Stimulated activated CD4-positive, alpha-beta T cell treated with anti-CD3 and anti-CD28 coated beads, Interleukin-4, amount 100 ng/mL, for 4 hours (primary cell): ENCODE results near the gene ZBTB38.

Experiments
- DNase-seq, 2 experiments: peaks; one replicate each; pipeline ENCODE4 v3.0.0-alpha.2; 2020

ZBTB38 gene

GRCh38 chr3:141341536-141341935, 26.8 kb upstream of the ZBTB38 start:
- no peak for DNase-seq

GRCh38 chr3:141342386-141342785, 25.9 kb upstream of the ZBTB38 start:
- DNase-seq, result no peak

DNA sequence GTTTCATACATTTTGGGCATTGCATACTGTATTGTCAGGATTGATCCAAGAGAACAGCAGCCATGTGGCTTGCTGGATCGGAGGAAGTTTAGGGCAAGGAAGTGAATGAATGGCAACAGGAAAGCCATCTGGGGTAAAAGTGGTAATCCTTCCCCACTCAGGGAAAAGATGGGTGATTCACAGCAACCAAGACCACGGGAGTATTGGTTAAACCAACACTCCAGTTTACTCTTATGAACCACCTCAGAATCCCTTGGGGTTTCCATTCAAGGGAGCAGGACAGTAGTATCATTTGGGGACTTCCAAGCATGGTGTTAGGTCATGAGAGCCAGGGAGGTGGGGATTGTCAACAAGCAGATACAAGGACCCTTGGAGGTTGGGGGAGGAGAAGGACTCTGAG, 25.2 kb upstream of the ZBTB38 start:
- DNase-seq, result no peak

GRCh38 chr3:141343865-141344271, 24.4 kb upstream of the ZBTB38 start:
- DNase-seq, result no peak

DNA sequence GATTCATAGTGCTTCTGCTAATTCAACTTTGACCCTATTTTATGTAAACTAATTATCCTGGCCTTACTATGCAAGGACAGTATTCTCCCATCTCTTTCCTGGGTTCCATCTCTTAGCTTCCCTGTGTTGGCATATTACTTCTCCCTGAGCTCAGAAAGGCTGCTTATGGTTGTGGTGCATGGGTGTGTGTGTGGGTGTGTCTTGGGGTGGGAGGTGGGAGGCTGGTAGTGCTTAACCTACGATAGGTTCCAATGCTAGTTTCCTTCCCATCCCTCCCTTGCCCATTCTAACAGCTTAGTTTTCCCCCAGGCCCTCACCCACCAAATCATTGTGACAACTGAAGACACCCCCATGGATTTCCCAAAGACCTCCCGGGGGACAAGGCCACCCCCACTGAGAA, 22.8 kb upstream of the ZBTB38 start:
- DNase-seq, result no peak

- no peak for DNase-seq
Measured at GRCh38 chr3:141346007-141346406, 22.3 kb upstream of the ZBTB38 start.

DNA sequence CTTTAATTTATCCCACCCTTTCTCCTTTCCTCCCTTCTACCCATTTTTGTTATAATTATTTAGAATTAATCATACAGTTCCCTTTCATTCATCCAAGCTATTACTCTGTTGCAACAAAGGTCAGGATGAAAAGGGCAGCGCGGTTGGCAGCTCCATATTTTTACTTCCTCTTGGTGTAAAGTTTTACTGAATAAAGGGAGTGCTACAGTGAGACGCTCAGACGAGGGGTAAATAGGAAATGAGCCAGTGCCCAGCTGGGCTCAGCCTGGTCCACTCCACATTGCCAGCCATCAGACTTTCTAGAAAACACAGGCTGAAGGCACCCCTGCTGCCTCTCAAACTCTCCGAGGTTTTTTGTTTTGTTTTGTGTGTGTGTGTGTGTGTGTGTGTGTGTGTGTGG, 21.9 kb upstream of the ZBTB38 start:
- no peak for DNase-seq

GRCh38 chr3:141346839-141347238, 21.5 kb upstream of the ZBTB38 start:
- DNase-seq, result no peak

DNA sequence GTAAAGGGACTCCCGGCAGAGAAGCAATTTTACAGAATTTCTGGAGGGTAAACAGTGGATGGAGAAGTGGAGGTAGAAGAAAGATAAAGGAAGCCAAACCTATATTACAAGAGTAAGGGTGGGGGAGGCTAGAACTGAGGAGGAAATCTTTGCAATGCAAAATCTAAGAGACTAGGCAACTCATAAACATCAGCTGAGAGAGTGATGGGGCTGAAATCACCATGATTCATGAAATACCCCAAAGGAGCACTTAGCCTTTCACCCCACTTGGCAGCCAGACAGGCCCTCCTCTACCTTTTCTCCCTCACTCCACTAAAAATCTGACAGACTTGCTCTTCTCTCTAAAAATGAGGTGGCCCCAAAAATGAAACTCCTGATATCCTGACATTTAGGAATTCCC, 19.5 kb upstream of the ZBTB38 start:
- DNase-seq, result no peak

- no peak for DNase-seq
Measured at GRCh38 chr3:141349711-141350110, 18.6 kb upstream of the ZBTB38 start.

GRCh38 chr3:141350666-141351065, 17.6 kb upstream of the ZBTB38 start:
- DNase-seq, result no peak

- no peak for DNase-seq
Measured at GRCh38 chr3:141352262-141352984, 15.9 kb upstream of the ZBTB38 start.

DNA sequence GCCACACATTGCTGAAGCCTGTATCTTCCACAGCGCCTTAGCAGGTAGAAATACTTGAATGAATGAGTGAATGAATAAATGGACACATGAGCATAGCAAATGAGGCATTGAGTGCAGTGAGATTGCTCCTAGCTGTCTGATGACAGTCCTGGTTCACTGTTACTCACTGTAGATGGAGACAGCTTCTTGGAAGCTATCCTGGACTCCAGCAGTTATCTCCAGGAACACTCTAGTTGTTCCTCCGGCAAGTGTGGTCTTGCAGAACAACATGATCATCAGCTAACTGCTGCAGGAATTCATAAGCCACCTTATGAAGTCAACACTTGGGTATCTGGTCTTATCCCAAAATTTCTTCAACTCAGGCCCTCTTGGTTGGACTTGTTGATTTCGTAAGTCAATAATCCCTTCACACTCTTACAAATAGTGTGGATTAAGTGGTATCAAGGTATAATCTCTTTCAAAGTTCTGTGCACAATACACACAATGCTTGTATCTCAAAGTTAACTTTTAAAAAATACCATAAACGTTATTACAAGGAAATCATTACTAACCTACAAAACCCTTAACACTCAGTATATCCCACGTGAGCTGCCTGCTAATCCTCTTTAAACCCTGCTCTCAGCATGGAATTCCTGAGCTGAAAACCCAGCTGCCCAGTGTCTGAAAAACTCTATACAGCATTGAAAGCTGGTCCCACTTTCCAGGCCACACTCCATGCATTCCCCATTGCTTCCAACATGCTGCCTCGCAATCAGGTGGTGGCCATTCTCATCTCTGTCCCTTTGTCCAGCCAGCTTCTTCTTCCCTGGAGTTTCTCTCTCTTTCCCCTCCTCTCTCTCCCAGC, 14.4 kb upstream of the ZBTB38 start:
- DNase-seq, result no peak

DNA sequence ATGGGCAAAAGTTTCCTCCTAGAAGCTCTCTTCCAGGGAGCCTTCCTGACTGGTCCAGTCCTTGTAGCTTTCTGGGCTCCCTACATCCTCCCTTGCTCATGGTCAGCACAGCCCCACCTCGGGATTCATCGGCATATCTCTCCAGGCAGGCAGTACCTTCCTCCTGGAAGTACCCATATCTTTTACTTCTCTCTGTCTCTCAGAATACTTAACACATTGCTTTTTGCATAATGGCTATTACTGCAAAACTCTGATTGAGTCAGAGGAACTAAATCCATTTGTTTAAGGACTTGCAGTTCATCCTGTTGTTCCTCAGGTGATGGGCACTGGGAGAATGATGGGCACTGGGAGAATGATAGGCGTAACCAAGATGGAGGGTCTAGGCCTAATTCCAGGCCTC, 13.8 kb upstream of the ZBTB38 start:
- no peak for DNase-seq

DNA sequence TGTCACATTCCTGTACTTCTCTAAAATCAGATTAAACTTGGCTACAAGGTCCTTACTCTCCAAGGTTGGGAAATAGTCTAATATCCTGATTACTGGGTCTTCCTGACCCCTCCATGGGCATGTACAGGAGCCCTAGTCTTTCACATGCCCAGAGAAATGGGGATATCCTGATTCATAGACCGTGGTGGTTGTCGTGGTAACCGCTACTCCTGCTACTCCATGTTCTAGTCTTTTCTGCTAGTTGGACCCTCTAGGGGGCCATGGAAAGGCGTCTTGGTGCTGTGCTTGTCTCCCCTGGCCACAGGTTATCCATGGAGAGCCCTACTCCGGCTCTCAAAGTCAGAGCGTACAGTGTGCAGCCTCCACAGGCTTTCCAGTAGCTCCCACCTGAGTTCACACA, 13.1 kb upstream of the ZBTB38 start:
- DNase-seq, result no peak

- no peak for DNase-seq
Measured at GRCh38 chr3:141356046-141356445, 12.3 kb upstream of the ZBTB38 start.

DNA sequence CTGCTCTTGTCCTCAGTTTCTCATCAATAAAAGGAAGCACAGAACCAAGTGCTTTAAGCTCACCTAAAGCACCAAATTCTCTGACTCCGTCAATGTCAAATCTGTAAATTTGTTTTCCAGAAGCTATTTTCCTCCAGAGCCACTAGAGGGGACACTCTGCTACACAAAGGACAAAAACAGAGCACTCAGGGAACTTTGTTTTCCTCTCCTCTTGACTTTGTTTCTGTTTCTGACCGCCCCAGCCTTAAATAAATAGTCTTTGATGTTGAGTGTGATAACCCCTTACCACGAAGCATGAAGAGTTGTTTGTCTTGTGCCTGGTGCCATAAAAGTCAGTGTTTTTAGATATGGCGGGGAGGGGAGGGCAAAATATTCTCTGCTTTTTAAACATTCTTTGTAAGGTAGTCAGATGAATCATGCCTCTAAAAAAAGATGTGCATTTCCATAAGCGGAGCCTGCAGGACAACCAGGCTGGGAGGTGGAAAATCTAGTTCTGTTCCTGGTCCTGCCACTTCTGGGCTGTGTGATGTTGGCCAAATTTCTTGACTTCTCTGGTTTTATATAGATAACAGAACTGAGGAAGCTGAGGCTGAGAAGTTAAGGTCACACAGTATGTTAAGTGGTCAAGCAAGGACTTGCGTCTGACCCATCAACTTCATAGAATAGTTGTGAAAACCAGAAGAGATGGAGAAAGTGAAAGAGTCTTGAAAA, 7.3 kb upstream of the ZBTB38 start:
- no peak for DNase-seq

DNA sequence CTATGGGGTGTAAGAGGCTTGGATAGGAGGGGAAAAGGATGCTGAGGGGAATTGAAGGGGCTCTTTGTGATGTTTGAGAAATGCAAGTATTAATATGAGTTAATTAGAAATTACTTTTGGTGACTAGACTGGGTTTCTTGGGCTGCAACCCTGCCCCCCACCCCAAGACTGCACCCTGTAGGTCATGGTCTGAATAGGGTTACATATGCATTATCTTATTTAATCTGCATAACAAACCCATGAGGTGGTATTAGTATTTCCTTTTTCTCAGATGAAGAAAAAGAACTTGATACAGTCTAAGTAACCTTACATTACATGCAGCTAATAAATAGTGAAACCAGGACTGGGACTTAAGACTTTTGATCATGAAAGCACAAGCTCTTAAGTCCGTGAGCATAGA, 5.6 kb upstream of the ZBTB38 start:
- DNase-seq, result no peak

DNA sequence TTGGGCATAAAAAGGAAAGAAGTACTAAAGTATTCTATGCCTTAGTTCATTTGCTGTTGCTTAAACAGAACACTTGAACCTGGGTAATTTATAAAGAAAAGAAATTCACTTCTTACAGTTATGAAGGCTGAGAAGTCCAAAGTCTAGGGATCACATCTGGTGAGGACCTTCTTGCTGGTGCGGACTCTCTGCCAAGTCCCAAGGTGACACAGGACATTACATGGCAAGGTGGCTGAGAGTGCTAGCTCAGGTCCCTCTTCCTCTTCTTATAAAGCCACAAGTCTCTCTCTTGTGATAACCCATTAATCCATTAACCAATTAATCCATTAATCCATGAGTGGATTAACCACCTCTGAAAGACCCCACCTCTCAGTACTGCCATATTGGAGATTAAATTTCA, 3.1 kb upstream of the ZBTB38 start:
- DNase-seq, result no peak

DNA sequence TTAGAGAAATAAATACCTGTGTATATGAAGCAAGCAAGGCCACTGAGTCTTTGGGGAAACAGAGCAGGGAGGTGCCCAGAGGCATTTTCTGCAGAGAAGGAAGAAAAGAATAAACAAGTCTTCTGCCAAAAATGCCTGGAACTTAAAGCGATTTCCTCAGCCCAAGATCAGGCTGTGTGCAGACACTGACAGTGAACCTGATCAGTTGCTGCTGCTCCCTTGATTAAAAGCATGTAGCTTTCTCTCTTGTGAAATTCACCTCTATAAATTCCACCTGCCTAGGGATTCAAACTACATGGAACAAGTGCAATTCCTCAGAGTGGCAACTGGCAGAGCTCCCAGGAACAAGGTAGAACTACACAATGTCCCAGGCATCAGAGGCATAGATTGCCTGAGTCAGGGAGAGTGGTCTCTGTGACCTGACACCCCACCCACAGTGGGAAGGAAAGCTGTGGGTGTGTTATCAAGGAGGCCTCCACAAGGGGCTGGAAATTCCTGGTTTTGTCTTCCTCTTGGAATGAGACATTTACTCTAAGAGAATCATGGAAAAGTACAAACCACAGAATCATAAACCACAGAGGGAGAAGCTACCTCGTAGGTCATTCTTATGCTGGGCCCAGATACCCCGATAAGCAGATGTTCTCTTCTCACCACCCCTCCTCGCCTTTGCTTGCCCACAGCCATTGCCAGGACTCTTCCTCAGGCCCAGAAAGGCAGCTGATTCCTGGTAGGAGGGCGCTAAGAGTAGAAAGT, 1.8 kb upstream of the ZBTB38 start:
- DNase-seq, result no peak

GRCh38 chr3:141367038-141367730, 1.1 kb upstream of the ZBTB38 start:
- no peak for DNase-seq
